ENCODE data around the gene NCKAP1. TPM values are rescaled to one million over a fixed set of nuclear protein-coding genes. Genes with fewer than 3 reads are reported as not detected.
"Not testable (repeated sequence)": the region's sequence is repeated elsewhere in the genome, so short reads cannot be mapped to it uniquely, and the experiment has no call there.

NCKAP1 gene
- polyA plus RNA-seq (ENCODE audit: insufficient read length in 3 of 3) = 100 to 1,000 TPM; 113 to 118 (median 117) TPM
- long read RNA-seq, donor 1, full-length matches to known transcripts = 14 of 19 reads
- long read RNA-seq, donor 1, partial matches to known transcripts = 5 of 19 reads
- long read RNA-seq, donor 1, other reads (novel, unspliced or antisense) = 0 of 19 reads
- long read RNA-seq, donor 2, full-length matches to known transcripts = 7 of 7 reads
- long read RNA-seq, donor 2, partial matches to known transcripts = 0 of 7 reads
- long read RNA-seq, donor 2, other reads (novel, unspliced or antisense) = 0 of 7 reads
- long read RNA-seq, donor 3, full-length matches to known transcripts = 6 of 11 reads
- long read RNA-seq, donor 3, partial matches to known transcripts = 5 of 11 reads
- long read RNA-seq, donor 3, other reads (novel, unspliced or antisense) = 0 of 11 reads
- long read RNA-seq, donor 4, full-length matches to known transcripts = 10 of 10 reads
- long read RNA-seq, donor 4, partial matches to known transcripts = 0 of 10 reads
- long read RNA-seq, donor 4, other reads (novel, unspliced or antisense) = 0 of 10 reads
- long read RNA-seq, donor 5, full-length matches to known transcripts = 4 of 4 reads
- long read RNA-seq, donor 5, partial matches to known transcripts = 0 of 4 reads
- long read RNA-seq, donor 5, other reads (novel, unspliced or antisense) = 0 of 4 reads
- long read RNA-seq, donor 6, full-length matches to known transcripts = 13 of 21 reads
- long read RNA-seq, donor 6, partial matches to known transcripts = 8 of 21 reads
- long read RNA-seq, donor 6, other reads (novel, unspliced or antisense) = 0 of 21 reads
- long read RNA-seq, donor 7, full-length matches to known transcripts = 17 of 23 reads
- long read RNA-seq, donor 7, partial matches to known transcripts = 6 of 23 reads
- long read RNA-seq, donor 7, other reads (novel, unspliced or antisense) = 0 of 23 reads
- long read RNA-seq, donor 8, full-length matches to known transcripts = 8 of 13 reads
- long read RNA-seq, donor 8, partial matches to known transcripts = 5 of 13 reads
- long read RNA-seq, donor 8, other reads (novel, unspliced or antisense) = 0 of 13 reads
- long read RNA-seq, donor 9, full-length matches to known transcripts = 9 of 26 reads
- long read RNA-seq, donor 9, partial matches to known transcripts = 17 of 26 reads
- long read RNA-seq, donor 9, other reads (novel, unspliced or antisense) = 0 of 26 reads
- long read RNA-seq, donor 10, full-length matches to known transcripts = 7 of 26 reads
- long read RNA-seq, donor 10, partial matches to known transcripts = 19 of 26 reads
- long read RNA-seq, donor 10, other reads (novel, unspliced or antisense) = 0 of 26 reads
- long read RNA-seq, donor 11, full-length matches to known transcripts = 11 of 16 reads
- long read RNA-seq, donor 11, partial matches to known transcripts = 5 of 16 reads
- long read RNA-seq, donor 11, other reads (novel, unspliced or antisense) = 0 of 16 reads
- long read RNA-seq, donor 12, full-length matches to known transcripts = 27 of 69 reads
- long read RNA-seq, donor 12, partial matches to known transcripts = 42 of 69 reads
- long read RNA-seq, donor 12, other reads (novel, unspliced or antisense) = 0 of 69 reads
- long read RNA-seq, donor 13, full-length matches to known transcripts = 7 of 42 reads
- long read RNA-seq, donor 13, partial matches to known transcripts = 35 of 42 reads
- long read RNA-seq, donor 13, other reads (novel, unspliced or antisense) = 0 of 42 reads
- long read RNA-seq, donor 14 = 0 reads
- long read RNA-seq, donor 15, full-length matches to known transcripts = 16 of 40 reads
- long read RNA-seq, donor 15, partial matches to known transcripts = 24 of 40 reads
- long read RNA-seq, donor 15, other reads (novel, unspliced or antisense) = 0 of 40 reads
- long read RNA-seq, donor 16, full-length matches to known transcripts = 15 of 60 reads
- long read RNA-seq, donor 16, partial matches to known transcripts = 45 of 60 reads
- long read RNA-seq, donor 16, other reads (novel, unspliced or antisense) = 0 of 60 reads

- peak; percentile 89 for DNase-seq
Measured at GRCh38 chr2:183038341-183039300, at the start of gene NCKAP1. Gene NCKAP1 (minus strand): TSS chr2:183038457. CDS start chr2:183038099, 358 bp downstream.

GRCh38 chr2:183081911-183082310 lies 43.7 kb upstream of the NCKAP1 start:
- no peak for DNase-seq

- DNase-seq = no peak
Measured at GRCh38 chr2:183079139-183079775, 41.0 kb upstream of the NCKAP1 start.

- DNase-seq = peak; percentile 97
Measured at GRCh38 chr2:183078464-183079138, 40.3 kb upstream of the NCKAP1 start, which contains the start of gene DUSP19. Gene DUSP19 (plus strand): TSS chr2:183078747. CDS start chr2:183078934, 187 bp downstream.

GRCh38 chr2:183078163-183078463 lies 39.9 kb upstream of the NCKAP1 start:
- DNase-seq = no peak

- DNase-seq = no peak
Measured at GRCh38 chr2:183072177-183072576, 33.9 kb upstream of the NCKAP1 start.

- peak; percentile 12 for DNase-seq
Measured at GRCh38 chr2:183070942-183071844, 32.9 kb upstream of the NCKAP1 start.

- DNase-seq = no peak
Measured at GRCh38 chr2:183069174-183069573, 30.9 kb upstream of the NCKAP1 start.

GRCh38 chr2:183068561-183068960 lies 30.3 kb upstream of the NCKAP1 start:
- DNase-seq = no peak

- no peak for DNase-seq
Measured at GRCh38 chr2:183063083-183063482, 24.8 kb upstream of the NCKAP1 start.

GRCh38 chr2:183060571-183061231 lies 22.4 kb upstream of the NCKAP1 start:
- DNase-seq = no peak

GRCh38 chr2:183059561-183059960 lies 21.3 kb upstream of the NCKAP1 start:
- DNase-seq = no peak

- no peak for DNase-seq
Measured at GRCh38 chr2:183057333-183057985, 19.2 kb upstream of the NCKAP1 start.

- no peak for DNase-seq
Measured at GRCh38 chr2:183049420-183049819, 11.2 kb upstream of the NCKAP1 start.

GRCh38 chr2:183047486-183048125 lies 9.3 kb upstream of the NCKAP1 start:
- not testable (repeated sequence) for DNase-seq
